ENCODE measurements around the gene ASPG.

GRCh38 chr14:104116288-104116755 is 30.8 kb downstream of the ASPG start:
- TF ChIP-seq CTCF (IDR thresholded peaks at IDR 0.05), result no peak
- TF ChIP-seq POLR2A (IDR thresholded peaks at IDR 0.05; ENCODE audit: low read depth), result no peak
- TF ChIP-seq POLR2AphosphoS5 (IDR thresholded peaks at IDR 0.05), result no peak
- no peak for TF ChIP-seq EP300 (IDR thresholded peaks at IDR 0.05)
